SJCRH30 (cell line): ENCODE results near the gene SDHAF2. TPM values are rescaled to one million over a fixed set of nuclear protein-coding genes. Genes with fewer than 3 reads are reported as not detected.
"Not testable (repeated sequence)": the region's sequence is repeated elsewhere in the genome, so short reads cannot be mapped to it uniquely, and the experiment has no call there.

ENCODE experiments used
- DNase-seq, 2 experiments: peaks; one replicate each; pipeline ENCODE4 v3.0.0-alpha.2; 2015 to 2020
- H3K27ac ChIP-seq: fragments of 250-450 bp; sonication (Bioruptor Pico); 2 replicates; pipeline ENCODE4 v1.5.1; 2020; ENCODE audit warnings: mild to moderate bottlenecking, moderate library complexity
- H3K27me3 ChIP-seq: fragments of 250-450 bp; sonication (Bioruptor Pico); 2 replicates; pipeline ENCODE4 v1.5.1; 2020; ENCODE audit warnings: mild to moderate bottlenecking, moderate library complexity
- H3K36me3 ChIP-seq: fragments of 250-450 bp; sonication (Bioruptor Pico); 2 replicates; pipeline ENCODE4 v1.5.1; 2020; ENCODE audit warnings: mild to moderate bottlenecking, moderate library complexity
- H3K4me1 ChIP-seq: fragments of 250-450 bp; sonication (Bioruptor Pico); 2 replicates; pipeline ENCODE4 v1.5.1; 2020; ENCODE audit warnings: mild to moderate bottlenecking, moderate library complexity
- H3K4me3 ChIP-seq: fragments of 250-450 bp; sonication (Bioruptor Pico); 2 replicates; pipeline ENCODE4 v1.5.1; 2020; ENCODE audit warnings: mild to moderate bottlenecking, moderate library complexity
- H3K9me3 ChIP-seq: fragments of 250-450 bp; sonication (Bioruptor Pico); replicated peaks from 2 replicates; pipeline ENCODE4 v1.5.1; 2020; ENCODE audit warnings: mild to moderate bottlenecking, moderate library complexity
- total RNA-seq: library from RNA; depleted of rRNA; stranded (reverse); fragments of >200 nt; shearing (Covaris generic); gene quantifications from 2 replicates; pipeline ENCODE4 v1.2.3, GENCODE V29; 2014

The SDHAF2 gene
- total RNA-seq, 1 experiment from 2014 or later, result 42.6 TPM

GRCh38 chr11:61477126-61477525, 47.2 kb downstream of the SDHAF2 start:
- Histone ChIP-seq H3K4me3 (no peak overlapping the region), H3K27ac (no peak overlapping the region)
- no peak for DNase-seq

GRCh38 chr11:61477727-61478148, 47.8 kb downstream of the SDHAF2 start:
- no peaks in the 10 kb centered on the region for H3K27me3 ChIP-seq
- H3K27ac ChIP-seq, result no peak overlapping the region
- no peaks in the 10 kb centered on the region for H3K9me3 ChIP-seq
- no peak overlapping the region for H3K4me3 ChIP-seq
- DNase-seq, result peak; percentile 42 to 74
- peaks cover 16% of the 10 kb centered on the region for H3K4me1 ChIP-seq
- no peaks in the 10 kb centered on the region for H3K36me3 ChIP-seq

More at GRCh38 chr11:61477126-61477525, 47.2 kb downstream of the SDHAF2 start:
- H3K27me3 ChIP-seq, result no peaks in the 10 kb centered on the region
- no peaks in the 10 kb centered on the region for H3K9me3 ChIP-seq
- H3K4me1 ChIP-seq, result peaks cover 16% of the 10 kb centered on the region
- H3K36me3 ChIP-seq, result no peaks in the 10 kb centered on the region

- H3K4me3 ChIP-seq, DNase-seq, H3K36me3 ChIP-seq, H3K27ac ChIP-seq, H3K27me3 ChIP-seq, H3K9me3 ChIP-seq: not testable (repeated sequence)
- H3K4me1 ChIP-seq, result peaks cover 16% of the 10 kb centered on the region
Observed at GRCh38 chr11:61479360-61480058, 49.6 kb downstream of the SDHAF2 start.

GRCh38 chr11:61480261-61480993, 50.5 kb downstream of the SDHAF2 start:
- Histone ChIP-seq H3K36me3 (no peaks in the 10 kb centered on the region), H3K27ac (no peak overlapping the region), H3K27me3 (no peaks in the 10 kb centered on the region), H3K9me3 (no peaks in the 10 kb centered on the region), H3K4me3 (no peak overlapping the region), H3K4me1 (peaks cover 16% of the 10 kb centered on the region)
- no peak for DNase-seq

GRCh38 chr11:61480994-61481335, 51.0 kb downstream of the SDHAF2 start:
- Histone ChIP-seq H3K27ac (no peak overlapping the region), H3K36me3 (no peaks in the 10 kb centered on the region), H3K4me3 (no peak overlapping the region), H3K4me1 (peaks cover 16% of the 10 kb centered on the region), H3K27me3 (no peaks in the 10 kb centered on the region), H3K9me3 (no peaks in the 10 kb centered on the region)
- DNase-seq, result peak; percentile 56 to 64

- Histone ChIP-seq H3K27ac (no peak overlapping the region), H3K4me1 (peaks cover 16% of the 10 kb centered on the region), H3K4me3 (no peak overlapping the region), H3K36me3 (no peaks in the 10 kb centered on the region), H3K27me3 (no peaks in the 10 kb centered on the region), H3K9me3 (no peaks in the 10 kb centered on the region)
- no peak for DNase-seq
Observed at GRCh38 chr11:61481806-61482205, 51.9 kb downstream of the SDHAF2 start.

GRCh38 chr11:61482513-61482912, 52.6 kb downstream of the SDHAF2 start:
- Histone ChIP-seq H3K4me3 (no peak overlapping the region), H3K9me3 (no peaks in the 10 kb centered on the region), H3K27ac (no peak overlapping the region), H3K27me3 (no peaks in the 10 kb centered on the region), H3K36me3 (no peaks in the 10 kb centered on the region), H3K4me1 (peaks cover 16% of the 10 kb centered on the region)
- DNase-seq, result peak; percentile 47 to 50

- no peak for DNase-seq
- no peaks in the 10 kb centered on the region for H3K36me3 ChIP-seq
- H3K4me3 ChIP-seq, result no peak overlapping the region
- no peaks in the 10 kb centered on the region for H3K9me3 ChIP-seq
- H3K4me1 ChIP-seq, result peaks cover 17% of the 10 kb centered on the region
- H3K27ac ChIP-seq, result no peak overlapping the region
- H3K27me3 ChIP-seq, result no peaks in the 10 kb centered on the region
Observed at GRCh38 chr11:61484541-61484940, 54.6 kb downstream of the SDHAF2 start.

GRCh38 chr11:61485080-61485479, 55.2 kb downstream of the SDHAF2 start:
- Histone ChIP-seq H3K9me3 (no peaks in the 10 kb centered on the region), H3K4me1 (peaks cover 23% of the 10 kb centered on the region), H3K27me3 (no peaks in the 10 kb centered on the region), H3K27ac (no peak overlapping the region), H3K36me3 (no peaks in the 10 kb centered on the region), H3K4me3 (no peak overlapping the region)
- DNase-seq, result no peak

GRCh38 chr11:61486011-61486620, 56.2 kb downstream of the SDHAF2 start:
- Histone ChIP-seq H3K4me1 (peaks cover 31% of the 10 kb centered on the region), H3K27ac (no peak overlapping the region), H3K27me3 (no peaks in the 10 kb centered on the region), H3K4me3 (no peak overlapping the region), H3K9me3 (no peaks in the 10 kb centered on the region), H3K36me3 (no peaks in the 10 kb centered on the region)
- DNase-seq, result no peak

- DNase-seq, result no peak
- Histone ChIP-seq H3K27ac (no peak overlapping the region), H3K9me3 (no peaks in the 10 kb centered on the region), H3K4me1 (peaks cover 24% of the 10 kb centered on the region), H3K27me3 (no peaks in the 10 kb centered on the region), H3K4me3 (no peak overlapping the region), H3K36me3 (no peaks in the 10 kb centered on the region)
Observed at GRCh38 chr11:61486779-61487178, 56.9 kb downstream of the SDHAF2 start.

- DNase-seq, result no peak
- Histone ChIP-seq H3K4me1 (peaks cover 22% of the 10 kb centered on the region), H3K27ac (no peak overlapping the region), H3K36me3 (no peaks in the 10 kb centered on the region), H3K4me3 (no peak overlapping the region), H3K9me3 (no peaks in the 10 kb centered on the region), H3K27me3 (no peaks in the 10 kb centered on the region)
Observed at GRCh38 chr11:61487342-61488025, 57.6 kb downstream of the SDHAF2 start.

- Histone ChIP-seq H3K36me3 (no peaks in the 10 kb centered on the region), H3K4me1 (peaks cover 23% of the 10 kb centered on the region), H3K27ac (no peak overlapping the region), H3K4me3 (peak overlapping the region; percentile 14), H3K9me3 (no peaks in the 10 kb centered on the region), H3K27me3 (no peaks in the 10 kb centered on the region)
- DNase-seq, result peak; percentile 70 to 75
Observed at GRCh38 chr11:61488651-61489291, 58.8 kb downstream of the SDHAF2 start.

- Histone ChIP-seq H3K36me3 (no peaks in the 10 kb centered on the region), H3K27me3 (no peaks in the 10 kb centered on the region), H3K4me3 (no peak overlapping the region), H3K27ac (no peak overlapping the region), H3K4me1 (peaks cover 36% of the 10 kb centered on the region), H3K9me3 (no peaks in the 10 kb centered on the region)
- DNase-seq, result peak; percentile 58 to 75
Observed at GRCh38 chr11:61489833-61490721, 60.2 kb downstream of the SDHAF2 start.
